Suprapubic skin (tissue), 3 donors: Measurements from ENCODE around the gene SAMD11.

Experiments used
- EP300 ChIP-seq: sonication (generic); formaldehyde crosslinking; IDR thresholded peaks from one replicate; pipeline ENCODE4 v1.6.1; 2017; ENCODE audit warnings: antibody characterized with exemption
- POLR2A ChIP-seq, 2 donors: fragments of 450-650 bp; IDR thresholded peaks; one replicate each; pipeline ENCODE4 v1.6.1; 2017; ENCODE audit warnings: antibody characterized with exemption in 2 of 2, mild to moderate bottlenecking in 2 of 2, moderate library complexity in 2 of 2
- TF ChIP-seq, protein P1 (sequence below), 2 donors: fragments of 200-600 bp in 1 of 2; fragments of 450-650 bp in 1 of 2; sonication (generic) in 1 of 2; IDR thresholded peaks; one replicate each; pipeline ENCODE4 v1.5.1; 2016 to 2019; ENCODE audit warnings: antibody characterized with exemption in 2 of 2, mild to moderate bottlenecking in 1 of 2, moderate library complexity in 1 of 2

DNA sequence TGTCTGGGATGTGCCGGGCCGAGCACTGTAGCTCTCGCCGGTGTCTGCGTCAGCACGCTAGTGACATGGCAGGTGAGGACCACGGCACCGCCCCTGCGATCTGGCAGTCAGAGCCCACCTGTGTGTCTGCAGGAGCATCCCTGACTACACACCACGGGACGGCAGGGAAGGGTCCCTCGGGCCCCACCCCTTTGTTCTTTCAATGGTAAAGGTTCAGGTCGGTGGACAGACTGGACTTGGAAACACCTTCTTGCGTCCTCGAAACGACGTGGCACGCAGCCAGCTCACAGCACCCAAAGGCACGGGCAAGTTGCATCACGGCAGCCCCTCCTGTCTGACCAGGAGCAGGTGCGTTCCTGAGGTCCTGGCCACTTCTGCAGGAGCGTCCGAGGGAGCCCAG, 3.7 kb upstream of the SAMD11 start:
- TF ChIP-seq EP300 (no peak), POLR2A (IDR thresholded peaks at IDR 0.05) (no peak)
- TF ChIP-seq, protein P1, sequence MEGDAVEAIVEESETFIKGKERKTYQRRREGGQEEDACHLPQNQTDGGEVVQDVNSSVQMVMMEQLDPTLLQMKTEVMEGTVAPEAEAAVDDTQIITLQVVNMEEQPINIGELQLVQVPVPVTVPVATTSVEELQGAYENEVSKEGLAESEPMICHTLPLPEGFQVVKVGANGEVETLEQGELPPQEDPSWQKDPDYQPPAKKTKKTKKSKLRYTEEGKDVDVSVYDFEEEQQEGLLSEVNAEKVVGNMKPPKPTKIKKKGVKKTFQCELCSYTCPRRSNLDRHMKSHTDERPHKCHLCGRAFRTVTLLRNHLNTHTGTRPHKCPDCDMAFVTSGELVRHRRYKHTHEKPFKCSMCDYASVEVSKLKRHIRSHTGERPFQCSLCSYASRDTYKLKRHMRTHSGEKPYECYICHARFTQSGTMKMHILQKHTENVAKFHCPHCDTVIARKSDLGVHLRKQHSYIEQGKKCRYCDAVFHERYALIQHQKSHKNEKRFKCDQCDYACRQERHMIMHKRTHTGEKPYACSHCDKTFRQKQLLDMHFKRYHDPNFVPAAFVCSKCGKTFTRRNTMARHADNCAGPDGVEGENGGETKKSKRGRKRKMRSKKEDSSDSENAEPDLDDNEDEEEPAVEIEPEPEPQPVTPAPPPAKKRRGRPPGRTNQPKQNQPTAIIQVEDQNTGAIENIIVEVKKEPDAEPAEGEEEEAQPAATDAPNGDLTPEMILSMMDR (IDR thresholded peaks at IDR 0.05), result no peak
